Activated naive CD4-positive, alpha-beta T cell treated with anti-CD3 and anti-CD28 coated beads for 36 hours (primary cell): ENCODE data around the gene CNGA2. TPM values are rescaled to one million over a fixed set of nuclear protein-coding genes. Genes with fewer than 3 reads are reported as not detected.

Source experiments
- CTCF ChIA-PET: fragments of 350-600 bp; sonication (Branson Sonifier 250); formaldehyde crosslinking; loops from one replicate; lab custom pipeline; 2021; ENCODE audit warnings: antibody characterized with exemption; lab: Charles Lee
- DNase-seq: peaks from one replicate; pipeline ENCODE4 v3.0.0-alpha.2; 2020
- H3K27ac Mint-ChIP-seq: one replicate; pipeline ENCODE4 v1.8.0; 2021; ENCODE audit warnings: mild to moderate bottlenecking, mixed read lengths
- H3K27me3 Mint-ChIP-seq: one replicate; pipeline ENCODE4 v1.8.0; 2021; ENCODE audit warnings: low read depth, mixed read lengths
- H3K36me3 Mint-ChIP-seq: one replicate; pipeline ENCODE4 v1.8.0; 2021; ENCODE audit warnings: low read depth, mixed read lengths
- H3K4me1 Mint-ChIP-seq: one replicate; pipeline ENCODE4 v1.8.0; 2021; ENCODE audit warnings: low read depth, mixed read lengths
- H3K4me3 Mint-ChIP-seq: one replicate; pipeline ENCODE4 v1.8.0; 2021; ENCODE audit warnings: mild to moderate bottlenecking, moderate library complexity, mixed read lengths
- H3K9me3 Mint-ChIP-seq: one replicate; pipeline ENCODE4 v1.8.0; 2021; ENCODE audit warnings: mixed read lengths
- intact Hi-C: fragments of 100-400 bp; cut with micrococcal nuclease; formaldehyde crosslinking; loops from one replicate; pipeline ENCODE4 v1.15.1; 2023
- total RNA-seq, 2 experiments: library from RNA; stranded (reverse); gene quantifications; one replicate each; pipeline ENCODE4 v1.2.3, GENCODE V29; 2021

CNGA2 gene
- total RNA-seq, 2 experiments from 2014 or later, result not detected

- intact Hi-C loops, result no loop called here
- Mint-ChIP-seq H3K27ac (no peak within 1 kb of the TSS), H3K36me3 (no peaks in the 10 kb centered on the region), H3K4me3 (no peak within 1 kb of the TSS), H3K27me3 (peaks cover 5% of the 10 kb centered on the region), H3K4me1 (no peaks in the 10 kb centered on the region), H3K9me3 (no peaks in the 10 kb centered on the region)
- CTCF ChIA-PET, result no interaction called here
- DNase-seq, result no peak
Observed at GRCh38 chrX:151715752-151716151, 18.8 kb upstream of the CNGA2 start, which contains the start of gene FATE1. Gene FATE1, plus strand, starts transcription at chrX:151716035. Its CDS starts 85 bp downstream, at chrX:151716120.

- no peaks in the 10 kb centered on the region for H3K36me3 Mint-ChIP-seq
- intact Hi-C loops, result no loop called here
- H3K9me3 Mint-ChIP-seq, result no peaks in the 10 kb centered on the region
Observed at GRCh38 chrX:151722241-151722846, 12.2 kb upstream of the CNGA2 start.

DNA sequence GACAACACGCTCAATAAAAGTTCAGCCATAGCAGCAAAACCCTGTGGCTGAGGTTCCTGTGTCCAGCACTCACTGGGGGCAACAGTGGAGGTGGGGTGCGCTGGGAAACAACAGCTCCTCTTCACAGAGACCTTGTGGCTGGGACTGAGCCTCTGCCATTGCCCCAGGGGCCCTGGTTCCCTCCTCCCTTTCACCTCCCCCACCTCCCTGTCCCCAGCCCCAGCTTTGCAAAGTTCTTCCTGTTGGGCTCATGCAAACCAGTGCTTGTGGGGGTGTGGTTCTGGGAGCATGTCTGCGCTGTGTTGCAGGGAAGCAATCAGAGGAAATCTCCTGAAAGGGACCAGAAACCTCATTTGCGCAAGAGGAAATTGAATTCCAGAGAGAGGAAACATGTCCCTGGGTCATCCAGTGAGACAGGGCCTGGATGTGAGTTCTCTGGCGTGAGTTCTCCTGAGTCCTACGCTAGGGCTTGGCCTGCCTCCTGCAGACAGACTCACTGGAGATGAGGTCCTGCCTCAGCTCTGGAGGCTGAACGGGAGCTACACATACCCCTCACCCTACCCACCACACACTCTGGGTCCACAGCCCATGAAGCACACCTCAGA lies 11.3 kb upstream of the CNGA2 start:
- no peaks in the 10 kb centered on the region for H3K4me1 Mint-ChIP-seq
- no peak for DNase-seq
- H3K27me3 Mint-ChIP-seq, result no peaks in the 10 kb centered on the region
- intact Hi-C loops, result no loop called here
- H3K9me3 Mint-ChIP-seq, result no peaks in the 10 kb centered on the region
- H3K27ac Mint-ChIP-seq, result no peak overlapping the region
- H3K4me3 Mint-ChIP-seq, result no peak overlapping the region
- CTCF ChIA-PET, result no interaction called here
- no peaks in the 10 kb centered on the region for H3K36me3 Mint-ChIP-seq

More at GRCh38 chrX:151722241-151722846, 12.2 kb upstream of the CNGA2 start:
- H3K4me1 Mint-ChIP-seq, result no peaks in the 10 kb centered on the region
- no peaks in the 10 kb centered on the region for H3K27me3 Mint-ChIP-seq
- no peak overlapping the region for H3K27ac Mint-ChIP-seq
- H3K4me3 Mint-ChIP-seq, result no peak overlapping the region
- CTCF ChIA-PET, result no interaction called here
- DNase-seq, result peak; percentile 5

DNA sequence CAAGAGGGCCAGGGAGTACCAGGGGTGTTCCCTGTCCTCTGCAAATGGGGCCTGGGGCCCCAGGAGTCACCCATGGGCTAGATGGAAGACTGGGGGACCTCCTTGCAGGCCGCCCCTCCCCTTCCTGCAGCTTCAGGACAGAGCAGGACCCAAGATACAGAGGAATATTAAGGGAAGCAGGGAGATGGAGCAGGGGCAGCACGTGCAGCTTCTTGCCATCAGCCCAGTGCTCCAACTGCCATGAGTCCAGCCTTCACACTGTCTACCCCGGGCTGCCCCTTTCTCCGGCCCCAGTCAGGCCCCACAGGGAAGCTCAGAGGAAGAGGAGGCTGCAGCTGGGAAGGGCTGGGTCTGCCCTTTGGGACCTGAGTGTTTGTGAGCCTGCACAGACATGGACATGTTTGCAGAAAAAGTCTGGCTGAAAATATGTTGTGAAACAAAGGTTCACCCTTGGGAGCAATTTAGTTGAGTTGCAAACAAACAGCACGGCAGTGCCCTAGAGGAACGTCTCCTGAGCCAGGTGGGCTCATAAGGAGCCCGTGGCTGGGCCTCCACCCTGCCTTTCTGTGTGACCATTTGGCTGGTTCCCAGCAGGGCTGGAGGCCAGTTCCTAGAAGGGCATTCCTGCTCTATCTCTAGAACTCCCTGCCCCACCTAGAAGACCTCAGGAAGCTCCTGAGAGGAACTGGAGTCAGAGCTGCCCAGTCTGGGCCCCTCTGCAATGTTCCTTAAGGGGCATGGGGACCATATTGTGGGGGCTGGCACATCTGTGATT lies 9.8 kb upstream of the CNGA2 start:
- CTCF ChIA-PET, result interaction anchor here (0.6 kb wide), 1 partner anchor 456 kb away, joined by 8 read pairs; no protein-coding TSS in a partner anchor
- DNase-seq, result no peak
- no peaks in the 10 kb centered on the region for H3K27me3 Mint-ChIP-seq
- H3K36me3 Mint-ChIP-seq, result no peaks in the 10 kb centered on the region
- intact Hi-C loops, result no loop called here
- H3K27ac Mint-ChIP-seq, result no peak overlapping the region
- no peaks in the 10 kb centered on the region for H3K4me1 Mint-ChIP-seq
- no peaks in the 10 kb centered on the region for H3K9me3 Mint-ChIP-seq
- no peak overlapping the region for H3K4me3 Mint-ChIP-seq

GRCh38 chrX:151725338-151725614 lies 9.3 kb upstream of the CNGA2 start:
- Mint-ChIP-seq H3K4me3 (no peak overlapping the region), H3K36me3 (no peaks in the 10 kb centered on the region), H3K27me3 (no peaks in the 10 kb centered on the region), H3K4me1 (no peaks in the 10 kb centered on the region), H3K27ac (no peak overlapping the region), H3K9me3 (no peaks in the 10 kb centered on the region)
- DNase-seq, result no peak
- CTCF ChIA-PET, result interaction anchor here (0.6 kb wide), 1 partner anchor 457 kb away, joined by 8 read pairs; no protein-coding TSS in a partner anchor
- intact Hi-C loops, result no loop called here

DNA sequence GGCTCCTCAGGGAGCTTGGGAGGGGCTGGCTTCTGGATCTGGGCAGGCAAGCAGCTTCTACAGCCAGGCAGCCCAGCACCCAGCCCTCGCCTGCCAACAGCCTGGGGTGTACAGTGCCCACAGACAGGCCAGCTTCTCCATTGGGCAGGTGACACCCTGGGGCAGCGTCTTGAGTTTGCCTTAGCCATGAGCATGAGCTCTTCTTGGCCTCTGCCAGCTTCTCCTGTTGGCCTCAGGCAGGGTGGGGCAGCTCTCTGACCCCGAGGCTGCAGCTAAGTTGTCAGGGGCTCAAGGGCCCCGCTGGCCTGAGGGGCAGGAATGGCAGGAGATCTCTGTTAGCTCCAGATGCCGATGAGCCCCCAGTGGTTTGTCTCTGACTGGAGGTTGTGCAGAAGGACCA lies 7.8 kb upstream of the CNGA2 start:
- DNase-seq, result no peak
- intact Hi-C loops, result no loop called here
- Mint-ChIP-seq H3K4me3 (no peak overlapping the region), H3K36me3 (no peaks in the 10 kb centered on the region), H3K4me1 (no peaks in the 10 kb centered on the region), H3K27ac (no peak overlapping the region), H3K9me3 (no peaks in the 10 kb centered on the region), H3K27me3 (no peaks in the 10 kb centered on the region)
- CTCF ChIA-PET, result interaction anchor here (0.6 kb wide), 1 partner anchor 774 kb away, joined by 3 read pairs; no protein-coding TSS in a partner anchor

- H3K27ac Mint-ChIP-seq, result no peak overlapping the region
- H3K27me3 Mint-ChIP-seq, result no peaks in the 10 kb centered on the region
- H3K4me1 Mint-ChIP-seq, result no peaks in the 10 kb centered on the region
- H3K4me3 Mint-ChIP-seq, result no peak overlapping the region
- H3K36me3 Mint-ChIP-seq, result no peaks in the 10 kb centered on the region
- no peaks in the 10 kb centered on the region for H3K9me3 Mint-ChIP-seq
- intact Hi-C loops, result no loop called here
- CTCF ChIA-PET, result no interaction called here
- no peak for DNase-seq
Observed at GRCh38 chrX:151727346-151727745, 7.2 kb upstream of the CNGA2 start.

GRCh38 chrX:151729056-151729725 lies 5.4 kb upstream of the CNGA2 start:
- CTCF ChIA-PET, result no interaction called here
- H3K36me3 Mint-ChIP-seq, result no peaks in the 10 kb centered on the region
- H3K4me1 Mint-ChIP-seq, result no peaks in the 10 kb centered on the region
- H3K27ac Mint-ChIP-seq, result no peak overlapping the region
- no peaks in the 10 kb centered on the region for H3K9me3 Mint-ChIP-seq
- no peak overlapping the region for H3K4me3 Mint-ChIP-seq
- DNase-seq, result no peak
- H3K27me3 Mint-ChIP-seq, result no peaks in the 10 kb centered on the region
- intact Hi-C loops, result no loop called here

GRCh38 chrX:151735219-151735618 lies 673 bp downstream of the CNGA2 start:
- H3K36me3 Mint-ChIP-seq, result no peaks in the 10 kb centered on the region
- CTCF ChIA-PET, result no interaction called here
- H3K4me3 Mint-ChIP-seq, result no peak overlapping the region

DNA sequence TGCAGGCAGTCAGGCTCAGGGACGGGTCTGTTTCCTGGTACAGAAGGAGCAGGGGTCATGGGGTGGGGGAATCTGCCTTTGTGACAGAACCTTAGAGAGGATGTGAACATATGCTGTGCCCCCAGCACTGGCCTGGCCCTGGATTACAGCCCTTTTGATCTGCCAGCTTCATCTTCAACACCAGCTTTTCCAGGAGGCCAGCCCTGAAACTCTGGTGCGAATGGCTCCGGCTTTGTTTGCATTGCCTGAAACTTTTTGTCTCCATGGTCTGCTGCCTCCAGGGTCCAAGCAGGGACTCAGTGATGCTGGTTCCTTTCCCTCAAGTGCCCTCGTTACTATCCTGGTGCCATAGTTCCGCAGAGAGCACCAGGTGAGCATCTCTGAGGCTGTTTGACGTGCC lies 2.1 kb downstream of the CNGA2 start:
- Mint-ChIP-seq H3K4me1 (no peaks in the 10 kb centered on the region), H3K27me3 (peaks cover 8% of the 10 kb centered on the region), H3K36me3 (no peaks in the 10 kb centered on the region), H3K4me3 (no peak overlapping the region), H3K9me3 (no peaks in the 10 kb centered on the region), H3K27ac (no peak overlapping the region)
- CTCF ChIA-PET, result no interaction called here
- DNase-seq, result no peak
- intact Hi-C loops, result no loop called here

More at GRCh38 chrX:151735219-151735618, 673 bp downstream of the CNGA2 start:
- no peak for DNase-seq
- intact Hi-C loops, result no loop called here
- peak overlapping the region; percentile 48 for H3K27ac Mint-ChIP-seq
- no peaks in the 10 kb centered on the region for H3K9me3 Mint-ChIP-seq
- peaks cover 8% of the 10 kb centered on the region for H3K27me3 Mint-ChIP-seq
- no peaks in the 10 kb centered on the region for H3K4me1 Mint-ChIP-seq

GRCh38 chrX:151737494-151737893 lies 2.9 kb downstream of the CNGA2 start:
- Mint-ChIP-seq H3K9me3 (no peaks in the 10 kb centered on the region), H3K4me1 (no peaks in the 10 kb centered on the region), H3K4me3 (no peak overlapping the region), H3K36me3 (no peaks in the 10 kb centered on the region), H3K27me3 (peaks cover 8% of the 10 kb centered on the region), H3K27ac (no peak overlapping the region)
- CTCF ChIA-PET, result no interaction called here
- no peak for DNase-seq
- intact Hi-C loops, result no loop called here

- CTCF ChIA-PET, result no interaction called here
- DNase-seq, result no peak
- H3K27me3 Mint-ChIP-seq, result peaks cover 10% of the 10 kb centered on the region
- H3K9me3 Mint-ChIP-seq, result no peaks in the 10 kb centered on the region
- intact Hi-C loops, result no loop called here
- H3K27ac Mint-ChIP-seq, result no peak overlapping the region
- H3K36me3 Mint-ChIP-seq, result no peaks in the 10 kb centered on the region
- H3K4me3 Mint-ChIP-seq, result no peak overlapping the region
- H3K4me1 Mint-ChIP-seq, result no peaks in the 10 kb centered on the region
Observed at GRCh38 chrX:151738751-151739150, 4.2 kb downstream of the CNGA2 start.
